ELF-1 (cell line): ENCODE measurements around the gene GPHN.
"Not testable (repeated sequence)": the region's sequence is repeated elsewhere in the genome, so short reads cannot be mapped to it uniquely, and the experiment has no call there.

ENCODE experiments used
- DNase-seq: peaks from one replicate; pipeline ENCODE4 v3.0.0-alpha.2; 2016; ENCODE audit warnings: low read depth, low spot score

Gene GPHN

GRCh38 chr14:66802962-66803361 is 295.0 kb downstream of the GPHN start:
- no peak for DNase-seq

GRCh38 chr14:66804141-66804540 is 296.2 kb downstream of the GPHN start:
- DNase-seq, result no peak

GRCh38 chr14:66813636-66814035 is 305.7 kb downstream of the GPHN start:
- no peak for DNase-seq

GRCh38 chr14:66815687-66816086 is 307.7 kb downstream of the GPHN start:
- no peak for DNase-seq

GRCh38 chr14:66824251-66824650 is 316.3 kb downstream of the GPHN start:
- no peak for DNase-seq

GRCh38 chr14:66827182-66827581 is 319.2 kb downstream of the GPHN start:
- no peak for DNase-seq

- no peak for DNase-seq
These were observed 323.2 kb downstream of the GPHN start for GRCh38 chr14:66831173-66831572.

GRCh38 chr14:66833816-66834215 is 325.9 kb downstream of the GPHN start:
- no peak for DNase-seq

- not testable (repeated sequence) for DNase-seq
These were observed 329.5 kb downstream of the GPHN start for GRCh38 chr14:66837436-66837835.

GRCh38 chr14:66842911-66843512 is 335.1 kb downstream of the GPHN start:
- no peak for DNase-seq

GRCh38 chr14:66850258-66850888 is 342.4 kb downstream of the GPHN start:
- no peak for DNase-seq

- DNase-seq, result no peak
These were observed 345.4 kb downstream of the GPHN start for GRCh38 chr14:66853311-66853710.

GRCh38 chr14:66857867-66858266 is 349.9 kb downstream of the GPHN start:
- no peak for DNase-seq

- no peak for DNase-seq
These were observed 351.2 kb downstream of the GPHN start for GRCh38 chr14:66859063-66859671.

- no peak for DNase-seq
These were observed 373.6 kb downstream of the GPHN start for GRCh38 chr14:66881596-66881995.

- DNase-seq, result no peak
These were observed 376.2 kb downstream of the GPHN start for GRCh38 chr14:66884149-66884548.

GRCh38 chr14:66900719-66901118 is 392.8 kb downstream of the GPHN start:
- no peak for DNase-seq

GRCh38 chr14:66910311-66910840 is 402.4 kb downstream of the GPHN start:
- DNase-seq, result no peak

- DNase-seq, result no peak
These were observed 408.5 kb downstream of the GPHN start for GRCh38 chr14:66916421-66916820.

- DNase-seq, result peak; percentile 17
These were observed 410.6 kb downstream of the GPHN start for GRCh38 chr14:66918527-66918926.

GRCh38 chr14:66920196-66920595 is 412.2 kb downstream of the GPHN start:
- no peak for DNase-seq

GRCh38 chr14:66923251-66923650 is 415.3 kb downstream of the GPHN start:
- no peak for DNase-seq

- DNase-seq, result peak; percentile 14
These were observed 431.5 kb downstream of the GPHN start for GRCh38 chr14:66939409-66939808.
